Suprapubic skin (tissue), 4 donors: Measurements from ENCODE around the gene C4orf54. TPM values are rescaled to one million over a fixed set of nuclear protein-coding genes. Genes with fewer than 3 reads are reported as not detected.

Experiments used
- DNase-seq, 2 donors: peaks; one replicate each; pipeline ENCODE4 v3.0.0-alpha.2; 2019; ENCODE audit warnings: low spot score in 2 of 2
- H3K27ac ChIP-seq: fragments of 200-600 bp; sonication (generic); one replicate; pipeline ENCODE4 v1.5.1; 2019
- H3K27me3 ChIP-seq: fragments of 200-600 bp; sonication (generic); one replicate; pipeline ENCODE4 v1.5.1; 2019
- H3K36me3 ChIP-seq: fragments of 200-600 bp; sonication (generic); one replicate; pipeline ENCODE4 v1.5.1; 2019
- H3K4me1 ChIP-seq: fragments of 200-600 bp; sonication (generic); one replicate; pipeline ENCODE4 v1.5.1; 2019
- H3K4me3 ChIP-seq: fragments of 200-600 bp; sonication (generic); one replicate; pipeline ENCODE4 v1.5.1; 2019; ENCODE audit warnings: mild to moderate bottlenecking
- H3K9me3 ChIP-seq: fragments of 200-600 bp; sonication (generic); one replicate; pipeline ENCODE4 v1.5.1; 2019
- CTCF ChIP-seq, 2 donors: fragments of 200-600 bp in 1 of 2; fragments of 450-650 bp in 1 of 2; sonication (generic) in 1 of 2; IDR thresholded peaks; one replicate each; pipeline ENCODE4 v1.5.1; 2016 to 2019; ENCODE audit warnings: antibody characterized with exemption in 2 of 2, mild to moderate bottlenecking in 1 of 2, moderate library complexity in 1 of 2
- EP300 ChIP-seq: sonication (generic); formaldehyde crosslinking; IDR thresholded peaks from one replicate; pipeline ENCODE4 v1.6.1; 2017; ENCODE audit warnings: antibody characterized with exemption
- POLR2A ChIP-seq, 2 donors: fragments of 450-650 bp; IDR thresholded peaks; one replicate each; pipeline ENCODE4 v1.6.1; 2017; ENCODE audit warnings: antibody characterized with exemption in 2 of 2, mild to moderate bottlenecking in 2 of 2, moderate library complexity in 2 of 2
- POLR2AphosphoS5 ChIP-seq, 3 donors: sonication (generic); formaldehyde crosslinking; IDR thresholded peaks; one replicate each; pipeline ENCODE4 v1.6.1; 2017; ENCODE audit warnings: antibody characterized with exemption in 3 of 3
- WGBS: methylation state at CpG from one replicate; pipeline ENCODE4 v1.1.5; 2018; 5-methylcytosine and 5-hydroxymethylcytosine counted together
- total RNA-seq, 4 donors: library from RNA; depleted of rRNA; stranded (reverse); fragments of >200 nt; gene quantifications; one replicate each; pipeline ENCODE4 v1.1.0, GENCODE V29; 2016

The C4orf54 gene
- total RNA-seq, 4 donors from 2014 or later = not detected

GRCh38 chr4:99687120-99687519 lies 29.5 kb upstream of the C4orf54 start:
- H3K4me3 ChIP-seq = no peak overlapping the region
- TF ChIP-seq POLR2A (IDR thresholded peaks at IDR 0.05) = no peak
- no peak for TF ChIP-seq EP300
- TF ChIP-seq POLR2AphosphoS5 (IDR thresholded peaks at IDR 0.05) = no peak
- TF ChIP-seq CTCF (IDR thresholded peaks at IDR 0.05) = no peak
- 28% methylated on average over 1 of the region's 1 CpG for WGBS
- H3K27me3 ChIP-seq = no peaks in the 10 kb centered on the region
- no peak overlapping the region for H3K27ac ChIP-seq
- peaks cover 7% of the 10 kb centered on the region for H3K9me3 ChIP-seq
- DNase-seq = no peak
- no peaks in the 10 kb centered on the region for H3K36me3 ChIP-seq
- no peaks in the 10 kb centered on the region for H3K4me1 ChIP-seq

GRCh38 chr4:99685234-99685633 lies 27.6 kb upstream of the C4orf54 start:
- Histone ChIP-seq H3K9me3 (peaks cover 7% of the 10 kb centered on the region), H3K4me3 (no peak overlapping the region), H3K27me3 (no peaks in the 10 kb centered on the region), H3K27ac (no peak overlapping the region), H3K36me3 (no peaks in the 10 kb centered on the region), H3K4me1 (no peaks in the 10 kb centered on the region)
- no peak for DNase-seq
- TF ChIP-seq EP300 (no peak), CTCF (IDR thresholded peaks at IDR 0.05) (no peak), POLR2A (IDR thresholded peaks at IDR 0.05) (no peak), POLR2AphosphoS5 (IDR thresholded peaks at IDR 0.05) (no peak)
- WGBS = 88% methylated on average over 2 of the region's 2 CpGs

- Histone ChIP-seq H3K36me3 (no peaks in the 10 kb centered on the region), H3K9me3 (no peaks in the 10 kb centered on the region), H3K27ac (no peak overlapping the region), H3K27me3 (no peaks in the 10 kb centered on the region), H3K4me3 (no peak overlapping the region), H3K4me1 (no peaks in the 10 kb centered on the region)
- 78% methylated on average over 4 of the region's 4 CpGs for WGBS
- TF ChIP-seq POLR2AphosphoS5 (IDR thresholded peaks at IDR 0.05) = no peak
- no peak for TF ChIP-seq EP300
- no peak for TF ChIP-seq POLR2A (IDR thresholded peaks at IDR 0.05)
- TF ChIP-seq CTCF (IDR thresholded peaks at IDR 0.05) = no peak
- no peak for DNase-seq
Observed at GRCh38 chr4:99683895-99684294, 26.3 kb upstream of the C4orf54 start.

- no peak overlapping the region for H3K27ac ChIP-seq
- WGBS = 67% methylated on average over 1 of the region's 1 CpG
Observed at GRCh38 chr4:99679976-99680375, 22.3 kb upstream of the C4orf54 start.

GRCh38 chr4:99679204-99679603 lies 21.6 kb upstream of the C4orf54 start:
- TF ChIP-seq POLR2AphosphoS5 (IDR thresholded peaks at IDR 0.05) = no peak
- TF ChIP-seq POLR2A (IDR thresholded peaks at IDR 0.05) = no peak
- no peak for TF ChIP-seq EP300
- TF ChIP-seq CTCF (IDR thresholded peaks at IDR 0.05) = no peak
- H3K27me3 ChIP-seq = no peaks in the 10 kb centered on the region
- DNase-seq = no peak
- WGBS = 18% methylated on average over 4 of the region's 4 CpGs
- no peaks in the 10 kb centered on the region for H3K9me3 ChIP-seq
- H3K4me1 ChIP-seq = no peaks in the 10 kb centered on the region
- no peak overlapping the region for H3K27ac ChIP-seq
- H3K36me3 ChIP-seq = no peaks in the 10 kb centered on the region
- H3K4me3 ChIP-seq = no peak overlapping the region

More at GRCh38 chr4:99679976-99680375, 22.3 kb upstream of the C4orf54 start:
- Histone ChIP-seq H3K36me3 (no peaks in the 10 kb centered on the region), H3K27me3 (no peaks in the 10 kb centered on the region), H3K4me1 (no peaks in the 10 kb centered on the region), H3K4me3 (no peak overlapping the region), H3K9me3 (no peaks in the 10 kb centered on the region)
- no peak for DNase-seq
- no peak for TF ChIP-seq CTCF (IDR thresholded peaks at IDR 0.05)
- TF ChIP-seq POLR2AphosphoS5 (IDR thresholded peaks at IDR 0.05) = no peak
- TF ChIP-seq POLR2A (IDR thresholded peaks at IDR 0.05) = no peak
- no peak for TF ChIP-seq EP300
